T-cell (primary cell): ENCODE measurements around the gene NUCB1. TPM values are rescaled to one million over a fixed set of nuclear protein-coding genes. Genes with fewer than 3 reads are reported as not detected.
"Not testable (repeated sequence)": the region's sequence is repeated elsewhere in the genome, so short reads cannot be mapped to it uniquely, and the experiment has no call there.

Source experiments
- ATAC-seq, 4 experiments: fragments of 200-7000 bp in 3 of 4; fragments of 150-1000 bp in 1 of 4; cut with Tn5 transposase; replicated peaks in 1 of 4; 1 replicate in 3 of 4; 2 replicates in 1 of 4; pipeline ENCODE4 v1.10.0; 2021; ENCODE audit warnings: moderate library complexity in 3 of 4, mild to moderate bottlenecking in 2 of 4, moderate number of reproducible peaks in 1 of 4
- CTCF ChIA-PET, 2 donors: fragments of 300-600 bp; sonication (Branson Sonifier 250); formaldehyde crosslinking; loops; one replicate each; lab custom pipeline; 2022; ENCODE audit warnings: antibody characterized with exemption in 2 of 2; lab: Charles Lee
- POLR2A ChIA-PET, 2 donors: fragments of 300-600 bp; sonication (Branson Sonifier 250); formaldehyde crosslinking; loops; one replicate each; lab custom pipeline; 2022; ENCODE audit warnings: antibody characterized with exemption in 2 of 2; lab: Charles Lee
- DNase-seq, 35 experiments: peaks; one replicate each; pipeline versions ENCODE4 v3.0.0 to v3.0.0-alpha.2; 2013 to 2023
- H3K27ac ChIP-seq: one replicate; pipeline ENCODE4 v1.5.1; 2013; ENCODE audit warnings: low read length
- H3K27me3 ChIP-seq, 2 experiments: replicated peaks in 1 of 2; 1 replicate in 1 of 2; 2 replicates in 1 of 2; pipeline versions ENCODE4 v1.6.1 to v1.7.0; 2013; ENCODE audit warnings: low read length in 1 of 2, mixed read lengths in 1 of 2; ENCODE audit not compliant: control insufficient read depth in 2 of 2, insufficient read depth in 2 of 2; ENCODE audit errors: extremely low read depth in 1 of 2
- H3K36me3 ChIP-seq, 2 donors: 1 replicate in 1 of 2; 2 replicates in 1 of 2; pipeline versions ENCODE4 v1.6.1 to v1.7.0; 2013; ENCODE audit warnings: low read length in 1 of 2; ENCODE audit not compliant: control insufficient read depth in 2 of 2, insufficient read depth in 1 of 2; ENCODE audit errors: extremely low read depth in 1 of 2
- H3K4me1 ChIP-seq, 2 experiments: 1 replicate in 1 of 2; 2 replicates in 1 of 2; pipeline versions ENCODE4 v1.6.1 to v1.7.0; 2013; ENCODE audit warnings: low read length in 2 of 2, mixed read lengths in 1 of 2; ENCODE audit not compliant: insufficient read depth in 2 of 2, control insufficient read depth in 1 of 2; ENCODE audit errors: extremely low read depth in 1 of 2
- H3K4me3 ChIP-seq, 2 donors: 1 replicate in 1 of 2; 2 replicates in 1 of 2; pipeline versions ENCODE4 v1.5.1 to v1.7.0; 2013; ENCODE audit warnings: mild to moderate bottlenecking in 2 of 2, low read length in 1 of 2, moderate library complexity in 1 of 2; ENCODE audit not compliant: control insufficient read depth in 1 of 2; ENCODE audit errors: extremely low read depth in 1 of 2
- H3K9me3 ChIP-seq: 2 replicates; pipeline ENCODE4 v1.7.0; 2013
- H3K27ac Mint-ChIP-seq, 2 donors: one replicate each; pipeline ENCODE4 v1.8.0; 2020 to 2021; ENCODE audit warnings: mild to moderate bottlenecking in 2 of 2, mixed read lengths in 2 of 2
- H3K27me3 Mint-ChIP-seq, 2 donors: one replicate each; pipeline ENCODE4 v1.8.0; 2021 to 2022; ENCODE audit warnings: mixed read lengths in 2 of 2
- H3K36me3 Mint-ChIP-seq: one replicate; pipeline ENCODE4 v1.8.0; 2021; ENCODE audit warnings: mixed read lengths
- H3K4me1 Mint-ChIP-seq, 3 donors: one replicate each; pipeline ENCODE4 v1.8.0; 2020 to 2022; ENCODE audit warnings: mixed read lengths in 3 of 3, mild to moderate bottlenecking in 1 of 3
- H3K4me3 Mint-ChIP-seq, 3 donors: one replicate each; pipeline ENCODE4 v1.8.0; 2020 to 2022; ENCODE audit warnings: mild to moderate bottlenecking in 3 of 3, mixed read lengths in 3 of 3, moderate library complexity in 3 of 3
- H3K9me3 Mint-ChIP-seq, 3 donors: one replicate each; pipeline ENCODE4 v1.8.0; 2020 to 2022; ENCODE audit warnings: mixed read lengths in 3 of 3
- WGBS: methylation state at CpG from one replicate; pipeline ENCODE4 v1.1.5; 2013; ENCODE audit warnings: missing lambda C conversion rate; ENCODE audit not compliant: insufficient coverage; 5-methylcytosine and 5-hydroxymethylcytosine counted together
- total RNA-seq, 35 experiments: library from RNA in 6 of 35; stranded (reverse) in 6 of 35; fragments of 120-200 nt in 1 of 35; gene quantifications; one replicate each; pipeline versions ENCODE4 v1.2.1 to v1.2.4 and lab custom pipeline; 2013 to 2026

NUCB1 gene
- total RNA-seq, 5 donors from 2014 or later (not counting 1 experiment from before 2014, with no cell fraction given), result 122 to 177 (median 165) TPM

GRCh38 chr19:48873476-48874302 is 26.4 kb upstream of the NUCB1 start:
- ATAC-seq (no peak), DNase-seq (no peak)
- WGBS, result 95% methylated on average over 5 of the region's 14 CpGs
- Histone ChIP-seq H3K9me3 (no peaks in the 10 kb centered on the region), H3K4me1 (peaks cover 18 to 42% of the 10 kb centered on the region in 2 experiments), H3K27me3 (peaks cover 0 to 3% of the 10 kb centered on the region in 2 experiments), H3K4me3 (peak overlapping the region; percentile 81 to 99), H3K27ac (peak overlapping the region; percentile 98), H3K36me3 (peaks cover 3 to 28% of the 10 kb centered on the region in 2 donors)
- H3K27me3 Mint-ChIP-seq, result no peaks in the 10 kb centered on the region
- H3K4me1 Mint-ChIP-seq, result peaks cover 40 to 48% (median 48%) of the 10 kb centered on the region in 3 donors
- H3K27ac Mint-ChIP-seq, result peak overlapping the region; percentile 99 to 100
- peak overlapping the region; percentile 98 to 100 (median 99) for H3K4me3 Mint-ChIP-seq
- ChIA-PET CTCF (no interaction called here), POLR2A (interaction anchor here (0.5 to 0.8 kb wide), 4 partner anchors 102 to 299 kb away, joined by 3 to 5 read pairs (median 3); no protein-coding TSS in a partner anchor)
- H3K9me3 Mint-ChIP-seq, result no peaks in the 10 kb centered on the region
- peaks cover 40% of the 10 kb centered on the region for H3K36me3 Mint-ChIP-seq

- H3K9me3 ChIP-seq, result no peaks in the 10 kb centered on the region
- Mint-ChIP-seq H3K4me1 (peaks cover 41 to 50% (median 48%) of the 10 kb centered on the region in 3 donors), H3K4me3 (peak overlapping the region; percentile 98 to 100 (median 99)), H3K27ac (peak overlapping the region; percentile 99 to 100), H3K36me3 (peaks cover 41% of the 10 kb centered on the region), H3K27me3 (no peaks in the 10 kb centered on the region), H3K9me3 (no peaks in the 10 kb centered on the region)
- peaks cover 3 to 28% of the 10 kb centered on the region in 2 donors for H3K36me3 ChIP-seq
- no peaks in the 10 kb centered on the region for H3K27me3 ChIP-seq
- ATAC-seq (peak in 2 of 4 experiments; percentile 3 to 8), DNase-seq (peak in 4 of 35 experiments; percentile 27 to 52 (median 40))
- peaks cover 18 to 42% of the 10 kb centered on the region in 2 experiments for H3K4me1 ChIP-seq
- WGBS, result 55% methylated on average over 7 of the region's 17 CpGs
- CTCF ChIA-PET, result no interaction called here
- POLR2A ChIA-PET, result interaction anchor here (0.5 to 1.1 kb wide), 6 partner anchors 101 to 1326 kb away, joined by 3 to 5 read pairs (median 3); no protein-coding TSS in a partner anchor
- H3K4me3 ChIP-seq, result peak overlapping the region; percentile 17 to 35
- H3K27ac ChIP-seq, result peak overlapping the region; percentile 98
Observed at GRCh38 chr19:48874303-48875135, 25.6 kb upstream of the NUCB1 start.

- not testable (repeated sequence) for H3K27me3 ChIP-seq, H3K27me3 Mint-ChIP-seq, ATAC-seq, H3K9me3 ChIP-seq, H3K9me3 Mint-ChIP-seq
- Histone ChIP-seq H3K4me3 (peak overlapping the region in 1 of 2 donors; percentile 35), H3K4me1 (peaks cover 18 to 42% of the 10 kb centered on the region in 2 experiments), H3K27ac (peak overlapping the region; percentile 98), H3K36me3 (peaks cover 3 to 28% of the 10 kb centered on the region in 2 donors)
- Mint-ChIP-seq H3K4me1 (peaks cover 41 to 50% (median 48%) of the 10 kb centered on the region in 3 donors), H3K4me3 (peak overlapping the region; percentile 98 to 100 (median 99)), H3K27ac (peak overlapping the region; percentile 99 to 100), H3K36me3 (peaks cover 41% of the 10 kb centered on the region)
- 99% methylated on average over 11 of the region's 30 CpGs for WGBS
- DNase-seq, result peak in 2 of 35 experiments; percentile 35 to 52
- ChIA-PET CTCF (interaction anchor here in 1 of 2 donors (0.6 kb wide), 1 partner anchor 616 kb away, joined by 3 read pairs; no protein-coding TSS in a partner anchor), POLR2A (interaction anchor here in 1 of 2 donors (0.6 kb wide), 1 partner anchor 97 kb away, joined by 4 read pairs; no protein-coding TSS in a partner anchor)
Observed at GRCh38 chr19:48876043-48876981, 23.8 kb upstream of the NUCB1 start.

- ChIA-PET POLR2A (interaction anchor here (0.5 to 0.6 kb wide), 4 partner anchors 11 to 166 kb away, joined by 3 to 4 read pairs (median 3); no protein-coding TSS in a partner anchor), CTCF (no interaction called here)
- no peaks in the 10 kb centered on the region for H3K27me3 Mint-ChIP-seq
- H3K27ac ChIP-seq, result no peak overlapping the region
- 100% methylated on average over 2 of the region's 6 CpGs for WGBS
- H3K27me3 ChIP-seq, result no peaks in the 10 kb centered on the region
- peaks cover 3 to 28% of the 10 kb centered on the region in 2 donors for H3K36me3 ChIP-seq
- H3K9me3 Mint-ChIP-seq, result no peaks in the 10 kb centered on the region
- peak overlapping the region in 1 of 3 donors; percentile 22 for H3K4me3 Mint-ChIP-seq
- H3K27ac Mint-ChIP-seq, result peak overlapping the region; percentile 39 to 58
- no peaks in the 10 kb centered on the region for H3K9me3 ChIP-seq
- DNase-seq (peak in 1 of 35 experiments; percentile 48), ATAC-seq (no peak)
- peaks cover 40% of the 10 kb centered on the region for H3K36me3 Mint-ChIP-seq
- H3K4me3 ChIP-seq, result no peak overlapping the region
- H3K4me1 ChIP-seq, result peaks cover 16 to 37% of the 10 kb centered on the region in 2 experiments
- peaks cover 38 to 44% (median 38%) of the 10 kb centered on the region in 3 donors for H3K4me1 Mint-ChIP-seq
Observed at GRCh38 chr19:48877855-48878195, 22.3 kb upstream of the NUCB1 start.

GRCh38 chr19:48878196-48879024 is 21.7 kb upstream of the NUCB1 start:
- H3K27me3 ChIP-seq, result no peaks in the 10 kb centered on the region
- Mint-ChIP-seq H3K9me3 (no peaks in the 10 kb centered on the region), H3K4me1 (peaks cover 32 to 39% (median 32%) of the 10 kb centered on the region in 3 donors), H3K4me3 (peak overlapping the region in 1 of 3 donors; percentile 22), H3K36me3 (peaks cover 34% of the 10 kb centered on the region), H3K27me3 (no peaks in the 10 kb centered on the region), H3K27ac (peak overlapping the region; percentile 57 to 58)
- CTCF ChIA-PET, result interaction anchor here in 1 of 2 donors (0.5 kb wide), 1 partner anchor 132 kb away, joined by 7 read pairs; no protein-coding TSS in a partner anchor
- no peak overlapping the region for H3K4me3 ChIP-seq
- POLR2A ChIA-PET, result interaction anchor here (0.5 to 2.0 kb wide), 5 partner anchors 23 to 166 kb away, joined by 3 to 6 read pairs (median 3); no protein-coding TSS in a partner anchor
- ATAC-seq (no peak), DNase-seq (peak in 2 of 35 experiments; percentile 30 to 49)
- H3K27ac ChIP-seq, result no peak overlapping the region
- 89% methylated on average over 5 of the region's 11 CpGs for WGBS
- H3K4me1 ChIP-seq, result peaks cover 14 to 31% of the 10 kb centered on the region in 2 experiments
- H3K9me3 ChIP-seq, result no peaks in the 10 kb centered on the region
- peaks cover 3 to 27% of the 10 kb centered on the region in 2 donors for H3K36me3 ChIP-seq
